Measurements from ENCODE around the gene CBFA2T2. TPM values are rescaled to one million over a fixed set of nuclear protein-coding genes. Genes with fewer than 3 reads are reported as not detected.
"Not testable (repeated sequence)": the region's sequence is repeated elsewhere in the genome, so short reads cannot be mapped to it uniquely, and the experiment has no call there.

CBFA2T2 gene
- polyA plus RNA-seq, 5 donors: 34.1 to 48.8 (median 40.5) TPM

GRCh38 chr20:33693741-33694638 lies 204.1 kb downstream of the CBFA2T2 start:
- DNase-seq: peak in 1 of 2 donors; percentile 60

- DNase-seq: no peak
Observed at GRCh38 chr20:33694639-33695012, 204.7 kb downstream of the CBFA2T2 start.

DNA sequence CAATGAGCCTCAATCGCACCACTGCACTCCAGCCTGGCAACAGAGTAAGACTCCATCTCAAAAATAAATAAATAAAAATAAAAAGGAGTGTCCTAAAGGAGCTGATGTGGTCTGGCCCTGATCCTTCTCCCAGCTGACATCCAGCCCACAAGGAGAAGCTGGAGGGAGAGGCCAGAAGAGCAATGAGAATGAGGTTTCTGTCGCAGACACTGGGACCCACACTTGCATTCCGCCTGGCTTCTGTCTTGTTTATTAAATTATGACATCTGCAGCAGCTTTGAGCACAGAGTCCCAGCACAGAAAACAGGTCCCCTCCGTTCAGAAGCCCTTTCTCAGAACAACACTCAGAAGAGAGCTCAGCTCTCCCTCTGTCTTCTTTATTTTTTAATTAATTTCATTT lies 206.6 kb downstream of the CBFA2T2 start:
- DNase-seq: no peak

GRCh38 chr20:33697129-33697528 lies 207.2 kb downstream of the CBFA2T2 start:
- no peak for DNase-seq

DNA sequence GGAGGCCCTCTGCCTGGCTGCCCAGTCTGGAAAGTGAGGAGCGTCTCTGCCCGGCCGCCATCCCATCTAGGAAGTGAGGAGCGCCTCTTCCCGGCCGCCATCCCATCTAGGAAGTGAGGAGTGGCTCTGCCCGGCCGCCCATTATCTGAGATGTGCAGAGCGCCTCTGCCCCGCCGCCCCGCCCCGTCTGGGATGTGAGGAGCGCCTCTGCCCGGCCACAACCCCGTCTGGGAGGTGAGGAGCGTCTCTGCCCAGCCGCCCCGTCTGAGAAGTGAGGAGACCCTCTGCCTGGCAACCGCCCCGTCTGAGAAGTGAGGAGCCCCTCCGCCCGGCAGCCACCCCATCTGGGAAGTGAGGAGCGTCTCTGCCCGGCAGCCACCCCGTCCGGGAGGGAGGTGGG lies 209.1 kb downstream of the CBFA2T2 start:
- DNase-seq: not testable (repeated sequence)

Other genes starting within 250 kb of the CBFA2T2 start
- under 1 TPM in 3 of 5 donors, not detected in 2; 0.07 to 0.09 (median 0.08) TPM for gene BPIFB1, start 206.9 kb upstream of the CBFA2T2 start, polyA plus RNA-seq (ENCODE audit: insufficient read depth in 1 of 5, insufficient read length in 5 of 5, low replicate concordance in 1 of 5)
- gene CDK5RAP1, start 88.6 kb upstream of the CBFA2T2 start, polyA plus RNA-seq (ENCODE audit: insufficient read depth in 1 of 5, insufficient read length in 5 of 5, low replicate concordance in 1 of 5): 10 to 100 TPM; 33.2 to 39.0 (median 34.3) TPM
- 10 to 100 TPM in 4 of 5 donors, 1 to 10 TPM in 1; 9.4 to 15.1 (median 10.9) TPM for gene SNTA1, start 46.3 kb upstream of the CBFA2T2 start, polyA plus RNA-seq (ENCODE audit: insufficient read depth in 1 of 5, insufficient read length in 5 of 5, low replicate concordance in 1 of 5)
- gene C20orf144, start 172.2 kb downstream of the CBFA2T2 start, polyA plus RNA-seq (ENCODE audit: insufficient read depth in 1 of 5, insufficient read length in 5 of 5, low replicate concordance in 1 of 5): under 1 TPM; 0.32 to 0.60 (median 0.39) TPM
- under 1 TPM; 0.29 to 0.91 (median 0.44) TPM for gene ACTL10, start 176.8 kb downstream of the CBFA2T2 start, polyA plus RNA-seq (ENCODE audit: insufficient read depth in 1 of 5, insufficient read length in 5 of 5, low replicate concordance in 1 of 5)
- gene NECAB3, start 184.3 kb downstream of the CBFA2T2 start, polyA plus RNA-seq (ENCODE audit: insufficient read depth in 1 of 5, insufficient read length in 5 of 5, low replicate concordance in 1 of 5): 10 to 100 TPM; 19.3 to 39.3 (median 29.5) TPM
- 10 to 100 TPM; 13.1 to 19.0 (median 14.5) TPM for gene E2F1, start 196.3 kb downstream of the CBFA2T2 start, polyA plus RNA-seq (ENCODE audit: insufficient read depth in 1 of 5, insufficient read length in 5 of 5, low replicate concordance in 1 of 5)
- 10 to 100 TPM; 14.2 to 16.6 (median 14.6) TPM for gene PXMP4, start 230.2 kb downstream of the CBFA2T2 start, polyA plus RNA-seq (ENCODE audit: insufficient read depth in 1 of 5, insufficient read length in 5 of 5, low replicate concordance in 1 of 5)
- 1 to 10 TPM; 3.0 to 5.3 (median 4.0) TPM for gene ZNF341, start 241.9 kb downstream of the CBFA2T2 start, polyA plus RNA-seq (ENCODE audit: insufficient read depth in 1 of 5, insufficient read length in 5 of 5, low replicate concordance in 1 of 5)